GM12864 (cell line): ENCODE results near the gene MITF.

ENCODE experiments used
- DNase-seq: peaks from one replicate; pipeline ENCODE4 v3.0.0-alpha.2; 2011; ENCODE audit warnings: low read depth
- H3K4me3 ChIP-seq: 2 replicates; pipeline ENCODE4 v1.5.1; 2011; ENCODE audit warnings: mild to moderate bottlenecking, low read depth, low read length, control low read depth
- CTCF ChIP-seq: IDR thresholded peaks from 2 replicates; pipeline ENCODE4 v1.5.1; 2011; ENCODE audit warnings: low read depth, mild to moderate bottlenecking, moderate library complexity, low read length, control low read depth, inconsistent platforms; ENCODE audit errors: missing control alignments

MITF gene

GRCh38 chr3:69878254-69878653 is 139.0 kb downstream of the MITF start:
- no peak for DNase-seq
- TF ChIP-seq CTCF: no peak
- no peak overlapping the region for H3K4me3 ChIP-seq

GRCh38 chr3:69879051-69879450 is 139.8 kb downstream of the MITF start:
- no peak for DNase-seq
- H3K4me3 ChIP-seq: no peak overlapping the region
- TF ChIP-seq CTCF: no peak

- no peak for DNase-seq
- no peak for TF ChIP-seq CTCF
- H3K4me3 ChIP-seq: no peak overlapping the region
These were observed 140.9 kb downstream of the MITF start for GRCh38 chr3:69880069-69880640.

DNA sequence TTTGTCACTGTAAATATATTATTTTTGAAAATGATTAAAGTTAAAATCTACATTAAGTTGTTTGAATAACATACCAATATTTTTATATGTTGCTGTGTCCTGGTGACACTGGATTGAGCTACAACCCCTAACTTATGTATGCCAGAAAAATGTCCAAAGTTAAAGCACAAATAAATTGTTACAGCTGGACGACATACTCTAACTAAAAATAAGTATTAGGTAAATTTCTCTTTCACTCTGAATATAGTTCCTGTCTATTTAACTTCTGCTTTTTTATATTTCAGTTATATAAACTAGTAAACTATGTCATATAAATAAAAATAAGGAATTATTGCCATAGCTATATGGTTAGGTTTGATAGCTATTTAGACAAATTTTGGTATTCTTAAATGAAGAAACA is 141.8 kb downstream of the MITF start:
- H3K4me3 ChIP-seq: no peak overlapping the region
- DNase-seq: no peak
- no peak for TF ChIP-seq CTCF

GRCh38 chr3:69881756-69882428 is 142.6 kb downstream of the MITF start:
- DNase-seq: no peak
- H3K4me3 ChIP-seq: no peak overlapping the region
- TF ChIP-seq CTCF: no peak

DNA sequence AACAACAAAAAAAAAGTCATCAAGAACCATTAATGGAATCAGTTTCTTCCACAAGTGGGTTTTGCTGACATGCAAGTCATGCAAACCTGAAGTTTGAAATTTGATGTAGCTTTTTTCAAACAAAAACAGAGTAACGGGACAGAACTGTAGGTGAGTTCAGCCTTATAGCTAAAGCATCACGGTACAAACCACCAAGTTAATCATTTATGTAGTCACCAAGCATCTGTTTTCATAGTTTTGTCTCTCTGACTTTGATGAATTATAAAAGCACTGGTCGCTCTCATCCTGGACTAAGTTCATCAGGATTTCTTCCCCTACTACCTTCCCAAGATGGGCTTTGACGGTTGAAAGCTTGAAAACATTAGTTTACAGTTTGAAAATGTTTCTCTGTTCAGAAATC is 143.3 kb downstream of the MITF start:
- TF ChIP-seq CTCF: no peak
- DNase-seq: no peak
- no peak overlapping the region for H3K4me3 ChIP-seq
